Measurements from ENCODE around the gene DNAJB13.

DNAJB13 gene

DNA sequence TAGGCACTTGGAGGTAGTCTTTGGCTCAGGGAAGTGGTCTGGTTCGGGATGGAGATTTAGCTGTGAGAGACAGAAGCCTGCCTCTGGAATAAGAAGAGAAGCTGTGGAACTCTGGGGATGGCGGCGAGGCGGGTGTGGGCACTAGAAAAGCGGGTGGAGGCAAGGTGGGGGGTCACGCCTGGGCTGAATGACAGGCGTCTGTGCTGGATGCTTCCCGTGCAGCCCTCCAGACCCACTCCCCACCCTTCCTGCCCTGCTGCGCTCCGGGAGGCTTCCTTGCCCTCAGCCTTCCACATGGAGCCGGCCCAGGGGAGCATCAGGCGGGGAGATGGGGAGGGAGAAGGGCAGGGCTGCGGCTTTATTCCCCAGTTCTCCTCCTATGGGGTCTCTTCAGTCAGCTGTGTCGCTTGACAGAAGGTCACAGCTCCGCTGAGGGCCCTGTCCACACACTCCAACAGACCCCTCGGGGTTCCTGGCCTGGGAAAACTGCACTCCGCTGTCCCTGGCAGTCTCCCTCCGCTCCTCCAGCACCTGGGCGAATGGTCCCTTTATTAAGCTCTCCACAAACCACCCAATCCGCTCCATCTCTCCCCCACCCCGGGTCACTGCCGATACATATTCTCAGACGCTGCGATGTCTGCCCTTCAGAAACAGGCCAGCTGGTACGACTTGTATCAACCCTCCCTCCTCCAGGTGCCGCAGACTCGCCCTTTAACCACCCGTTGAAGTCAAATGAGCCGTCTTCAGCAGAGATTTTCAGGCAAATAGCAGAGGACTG is 6.2 kb downstream of the DNAJB13 start:
- FAIRE-seq: no peak

GRCh38 chr11:73957654-73958361 is 7.0 kb downstream of the DNAJB13 start:
- FAIRE-seq: no peak

DNA sequence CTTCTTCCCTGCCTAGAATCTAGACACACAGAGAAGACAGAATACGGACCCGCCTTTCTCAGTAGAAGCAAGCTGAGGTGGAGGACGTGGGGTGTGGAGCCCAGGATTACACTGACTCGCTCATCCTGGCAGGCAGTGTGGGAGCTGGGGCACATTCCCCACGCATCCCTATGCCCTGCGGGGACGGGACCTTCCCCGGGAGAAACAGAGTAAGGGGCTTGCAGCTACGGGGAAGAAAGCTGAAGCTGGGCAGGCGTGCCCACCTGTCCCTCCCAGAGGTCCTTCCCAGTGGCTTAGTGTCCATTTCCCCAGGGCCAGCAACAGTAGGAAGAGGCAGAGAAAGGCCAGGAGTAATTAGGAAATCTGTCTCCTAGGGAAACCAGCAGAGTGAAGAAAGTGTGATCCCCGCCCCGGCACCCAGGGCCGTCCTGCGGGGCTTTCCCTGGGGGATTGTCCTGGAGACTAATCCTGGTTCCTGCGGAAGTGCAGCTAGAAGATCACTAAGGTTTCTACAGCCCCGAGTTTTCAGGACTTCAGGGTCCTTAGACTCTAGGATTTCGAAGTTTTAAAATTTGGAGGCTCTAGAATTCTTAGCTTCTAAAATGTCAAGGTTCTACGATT is 7.8 kb downstream of the DNAJB13 start:
- no peak for FAIRE-seq

GRCh38 chr11:73961321-73961720 is 10.5 kb downstream of the DNAJB13 start:
- FAIRE-seq: no peak

GRCh38 chr11:73962101-73962705 is 11.4 kb downstream of the DNAJB13 start:
- FAIRE-seq: no peak

GRCh38 chr11:73963861-73964260 is 13.0 kb downstream of the DNAJB13 start:
- FAIRE-seq: no peak

GRCh38 chr11:73965076-73965763 is 14.4 kb downstream of the DNAJB13 start:
- peak; percentile 80 for FAIRE-seq

DNA sequence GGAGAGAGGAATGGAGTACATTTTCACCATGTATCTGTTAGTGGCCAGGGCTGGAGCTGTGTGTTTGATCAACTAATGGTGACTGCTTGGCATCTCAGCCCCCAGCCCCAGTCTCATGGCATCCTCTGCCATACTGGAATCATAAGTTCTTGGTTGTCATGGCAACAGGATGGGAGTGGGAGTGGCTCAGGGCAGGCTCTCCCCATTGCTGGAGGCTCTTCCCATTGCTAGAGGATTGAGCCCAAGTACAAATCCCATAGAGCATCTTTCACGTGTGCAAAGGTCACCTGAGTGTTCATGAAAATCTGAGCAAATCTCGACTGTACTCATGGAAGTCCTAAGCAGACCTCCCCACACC is 14.9 kb downstream of the DNAJB13 start:
- FAIRE-seq: no peak

- no peak for FAIRE-seq
Observed at GRCh38 chr11:73968356-73968966, 17.6 kb downstream of the DNAJB13 start.

- no peak for FAIRE-seq
Observed at GRCh38 chr11:73969091-73969490, 18.3 kb downstream of the DNAJB13 start.

DNA sequence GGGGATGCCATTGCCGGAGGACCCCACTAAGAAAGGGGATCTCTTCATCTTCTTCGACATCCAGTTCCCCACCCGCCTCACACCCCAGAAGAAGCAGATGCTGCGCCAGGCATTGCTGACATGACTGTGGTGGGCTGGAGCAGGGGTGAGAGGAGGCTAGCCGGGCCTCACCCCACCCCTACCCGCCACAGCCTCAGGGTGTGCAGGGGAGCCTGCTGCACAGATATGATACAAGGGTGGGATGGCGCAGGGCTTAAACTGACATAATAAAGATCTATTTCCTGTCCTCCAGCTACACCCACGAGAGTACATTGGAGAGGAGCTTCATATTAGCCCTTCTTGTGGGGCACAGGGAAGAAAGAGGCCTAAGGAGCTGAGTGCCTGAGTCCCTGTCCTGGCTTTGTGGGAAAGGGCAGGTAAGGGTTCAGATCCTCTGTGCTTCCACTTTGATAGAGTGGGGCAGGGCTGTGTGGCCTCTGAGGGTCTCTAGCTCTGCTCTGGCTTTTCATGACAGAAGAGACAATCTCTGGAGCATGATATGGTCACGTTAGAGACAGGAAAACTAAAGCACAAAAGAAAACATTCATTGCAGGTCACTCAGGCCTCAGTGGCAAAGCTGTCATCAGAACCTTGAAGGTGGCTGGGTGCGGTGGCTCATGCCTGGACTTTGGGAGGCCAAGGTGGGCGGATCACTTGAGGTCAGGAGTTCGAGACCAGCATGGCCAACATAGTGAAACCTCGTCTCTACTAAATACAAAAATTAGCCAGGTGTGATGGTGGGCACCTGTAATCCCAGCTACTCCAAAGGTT is 19.4 kb downstream of the DNAJB13 start:
- no peak for FAIRE-seq

- peak; percentile 45 for FAIRE-seq
Observed at GRCh38 chr11:73971175-73971719, 20.4 kb downstream of the DNAJB13 start.

DNA sequence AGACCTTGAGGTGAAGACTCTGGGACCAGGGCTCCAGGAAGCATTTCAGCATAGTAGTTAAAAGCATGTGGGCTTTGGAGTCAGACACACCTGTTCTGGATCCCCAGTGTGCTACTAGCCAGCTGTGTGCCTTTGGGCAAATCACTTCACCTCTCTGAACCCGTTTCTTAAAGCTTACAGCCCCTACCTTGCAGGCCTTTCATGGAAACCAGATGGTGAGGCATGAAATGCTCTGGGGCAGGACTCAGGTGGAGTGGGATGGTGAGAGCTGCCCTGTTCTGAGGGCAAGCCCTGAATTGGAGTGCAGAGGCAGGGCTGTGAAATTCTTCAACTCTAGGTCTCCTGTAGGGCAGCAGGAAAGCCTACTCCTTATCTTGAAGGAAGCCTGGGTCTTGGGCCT is 21.4 kb downstream of the DNAJB13 start:
- FAIRE-seq: peak; percentile 25

- FAIRE-seq: peak; percentile 25
Observed at GRCh38 chr11:73972620-73973449, 22.0 kb downstream of the DNAJB13 start.

- no peak for FAIRE-seq
Observed at GRCh38 chr11:73974604-73975478, 24.0 kb downstream of the DNAJB13 start.

- FAIRE-seq: no peak
Observed at GRCh38 chr11:73975479-73975757, 24.6 kb downstream of the DNAJB13 start.

DNA sequence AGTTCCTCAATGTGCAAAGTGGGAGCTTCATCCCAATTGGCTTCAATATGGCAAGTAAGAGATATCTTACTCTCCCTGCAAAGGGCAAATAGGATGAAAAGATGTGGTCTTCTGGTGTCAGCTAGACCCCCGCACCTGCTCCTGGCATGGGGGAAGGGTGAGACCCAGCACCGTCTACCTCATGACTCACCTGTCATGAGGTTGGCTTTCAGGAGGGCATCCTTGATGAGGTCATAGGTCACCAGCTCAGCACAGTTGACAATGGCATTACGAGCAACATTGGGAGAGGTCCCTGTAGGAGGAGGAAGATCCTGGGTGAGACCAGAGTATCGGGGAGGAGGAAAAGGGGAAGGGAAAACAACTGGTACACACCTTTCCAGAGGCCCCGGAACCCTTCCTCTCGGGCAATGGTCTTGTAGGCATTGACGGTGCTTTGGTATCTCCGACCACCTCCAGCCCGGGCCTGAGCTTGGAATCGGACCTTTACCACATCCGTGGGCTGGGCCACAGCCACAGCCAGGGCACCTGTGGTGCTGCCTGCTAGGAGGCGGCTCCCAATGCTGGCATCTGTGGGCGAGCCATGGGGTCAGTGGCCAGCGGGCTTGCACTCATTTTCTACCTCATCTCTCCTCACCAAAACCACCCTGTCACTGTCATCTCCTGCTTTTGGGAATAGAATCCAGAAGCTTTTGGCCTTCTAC is 25.8 kb downstream of the DNAJB13 start:
- no peak for FAIRE-seq

DNA sequence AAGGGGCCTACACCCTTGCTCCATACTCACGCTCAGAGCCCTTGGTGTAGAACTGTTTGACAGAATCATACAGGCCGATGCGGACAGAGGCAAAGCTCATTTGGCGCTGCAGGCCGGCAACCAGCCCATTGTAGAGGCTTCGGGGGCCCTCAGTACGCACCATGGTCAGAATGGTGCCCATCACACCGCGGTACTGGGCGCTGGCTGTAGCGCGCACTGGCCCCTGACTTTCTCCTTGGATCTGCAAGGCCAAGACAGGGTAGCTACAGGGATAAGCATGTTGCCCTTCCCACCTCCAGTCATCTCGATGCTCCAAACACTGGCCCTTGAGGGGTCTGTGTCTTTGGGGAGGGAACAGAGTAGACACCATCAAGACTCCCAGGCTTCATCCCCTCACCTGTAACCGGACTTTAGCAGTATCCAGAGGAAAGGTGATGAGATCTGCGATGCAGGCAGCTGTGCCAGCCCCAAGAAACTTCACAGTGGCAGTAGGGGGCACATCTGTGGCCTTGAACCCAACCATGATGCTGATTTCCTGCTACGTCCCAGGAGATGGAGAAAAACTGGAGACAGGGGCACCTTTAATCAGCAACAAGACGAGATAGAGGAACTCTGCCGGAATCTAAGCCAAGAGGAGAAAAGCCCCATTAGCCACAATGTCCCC is 27.2 kb downstream of the DNAJB13 start:
- no peak for FAIRE-seq
